ENCODE measurements around the gene JPH4.

The JPH4 gene

DNA sequence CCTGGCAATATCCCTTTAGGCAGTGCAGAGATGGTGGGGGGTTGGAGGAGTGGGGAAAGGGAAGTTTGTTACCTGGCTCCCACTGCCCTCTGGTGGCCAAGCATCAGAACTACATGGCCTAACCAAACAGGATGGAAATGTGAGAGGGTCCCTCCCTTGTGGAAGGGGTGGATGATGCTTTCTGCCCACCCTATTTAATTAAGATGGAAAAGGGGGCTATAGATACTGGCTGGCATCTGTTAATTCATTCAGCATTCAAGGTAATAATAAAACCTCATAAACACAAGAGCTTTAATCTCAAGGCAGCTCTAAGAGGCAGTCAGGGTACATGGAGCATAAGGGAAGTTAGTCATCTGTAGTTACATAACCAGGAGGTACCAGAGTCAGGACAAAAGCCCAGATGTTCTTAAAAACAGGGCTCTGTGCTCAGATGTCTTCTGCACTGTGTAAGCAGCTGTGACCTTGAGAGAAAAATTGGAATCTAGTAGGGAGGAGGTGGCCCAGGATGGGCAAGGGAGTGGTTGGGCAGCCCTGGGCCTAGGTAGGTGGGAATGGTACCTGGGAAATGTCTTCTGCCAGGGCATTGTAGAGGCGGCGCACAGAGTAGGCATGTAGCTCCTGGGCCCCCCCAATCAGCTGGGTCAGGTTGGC is 15.6 kb downstream of the JPH4 start:
- TF ChIP-seq, protein P1, sequence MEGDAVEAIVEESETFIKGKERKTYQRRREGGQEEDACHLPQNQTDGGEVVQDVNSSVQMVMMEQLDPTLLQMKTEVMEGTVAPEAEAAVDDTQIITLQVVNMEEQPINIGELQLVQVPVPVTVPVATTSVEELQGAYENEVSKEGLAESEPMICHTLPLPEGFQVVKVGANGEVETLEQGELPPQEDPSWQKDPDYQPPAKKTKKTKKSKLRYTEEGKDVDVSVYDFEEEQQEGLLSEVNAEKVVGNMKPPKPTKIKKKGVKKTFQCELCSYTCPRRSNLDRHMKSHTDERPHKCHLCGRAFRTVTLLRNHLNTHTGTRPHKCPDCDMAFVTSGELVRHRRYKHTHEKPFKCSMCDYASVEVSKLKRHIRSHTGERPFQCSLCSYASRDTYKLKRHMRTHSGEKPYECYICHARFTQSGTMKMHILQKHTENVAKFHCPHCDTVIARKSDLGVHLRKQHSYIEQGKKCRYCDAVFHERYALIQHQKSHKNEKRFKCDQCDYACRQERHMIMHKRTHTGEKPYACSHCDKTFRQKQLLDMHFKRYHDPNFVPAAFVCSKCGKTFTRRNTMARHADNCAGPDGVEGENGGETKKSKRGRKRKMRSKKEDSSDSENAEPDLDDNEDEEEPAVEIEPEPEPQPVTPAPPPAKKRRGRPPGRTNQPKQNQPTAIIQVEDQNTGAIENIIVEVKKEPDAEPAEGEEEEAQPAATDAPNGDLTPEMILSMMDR (IDR thresholded peaks at IDR 0.05; ENCODE audit: insufficient read depth, missing control alignments), result peak; percentile 85
- no peak for FAIRE-seq
- no peak for DNase-seq (ENCODE audit: insufficient read length, low spot score)

DNA sequence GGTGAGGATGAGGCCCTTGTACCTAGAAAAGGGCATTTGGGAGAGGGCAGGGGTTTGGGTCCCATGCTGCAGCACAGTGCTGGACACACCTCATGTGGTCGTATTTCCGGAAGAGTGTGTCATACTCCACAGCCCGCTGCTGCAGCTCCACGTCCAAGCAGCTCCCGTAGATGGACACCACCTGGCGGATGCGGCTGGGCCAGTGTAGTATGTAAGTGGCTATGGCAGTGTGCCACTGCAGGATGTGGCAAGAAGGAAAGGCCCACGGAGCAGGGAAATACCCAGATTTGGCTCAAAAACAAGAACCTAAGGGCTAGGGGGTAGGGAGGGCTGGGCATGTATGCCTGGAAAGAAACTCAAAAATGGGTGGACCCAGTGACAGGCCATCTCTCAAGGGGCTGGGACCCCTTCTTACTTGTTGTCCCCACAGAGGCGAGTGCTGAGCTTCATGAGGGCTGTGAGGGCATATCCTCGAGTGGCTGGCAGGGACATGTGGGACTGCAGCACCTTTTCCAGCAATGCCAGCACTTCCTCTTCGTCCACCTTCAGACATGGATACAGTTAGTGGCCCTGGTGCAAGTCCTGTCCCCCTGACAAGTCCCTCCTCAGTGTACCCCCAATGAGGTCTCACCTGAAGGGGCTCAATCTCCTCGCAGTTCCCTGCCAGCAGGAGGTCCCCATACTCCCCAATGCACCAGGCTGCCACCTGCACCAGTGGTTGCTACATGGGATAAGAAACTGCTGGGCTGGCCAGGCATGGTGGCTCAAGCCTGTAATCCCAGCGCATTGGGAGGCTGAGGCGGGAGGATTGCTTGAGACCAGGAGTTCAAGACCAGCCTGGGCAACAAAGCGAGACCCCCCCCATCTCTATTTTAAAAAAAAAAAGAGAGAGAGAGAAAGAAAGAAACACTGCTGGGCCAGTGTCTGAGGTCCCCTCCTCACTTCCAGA is 16.4 kb downstream of the JPH4 start:
- TF ChIP-seq, protein P1 (IDR thresholded peaks at IDR 0.05; ENCODE audit: insufficient read depth, missing control alignments), result no peak
- FAIRE-seq (no peak), DNase-seq (ENCODE audit: insufficient read length, low spot score) (no peak)

DNA sequence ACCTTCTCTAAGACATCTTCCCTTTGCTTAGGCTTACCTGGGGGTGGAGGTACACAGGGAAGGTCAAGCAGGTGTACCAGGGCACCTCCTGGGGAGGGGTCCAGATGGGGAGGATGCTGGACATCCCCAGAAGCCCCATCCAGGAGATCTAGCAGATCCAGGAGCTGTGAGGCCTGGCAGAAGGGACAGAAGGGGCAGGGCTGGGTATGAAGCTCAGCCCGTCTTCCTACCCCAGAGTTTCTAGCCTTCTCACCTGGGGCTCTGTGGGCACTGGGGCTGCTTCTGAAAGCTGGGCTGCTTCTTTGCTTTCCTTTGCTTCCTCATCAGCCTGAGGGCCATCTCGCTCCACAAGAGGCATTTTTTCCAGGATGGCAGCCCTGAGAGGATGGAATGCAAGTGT is 17.3 kb downstream of the JPH4 start:
- TF ChIP-seq, protein P1 (IDR thresholded peaks at IDR 0.05; ENCODE audit: insufficient read depth, missing control alignments), result no peak
- DNase-seq (ENCODE audit: insufficient read length, low spot score) (no peak), FAIRE-seq (no peak)

DNA sequence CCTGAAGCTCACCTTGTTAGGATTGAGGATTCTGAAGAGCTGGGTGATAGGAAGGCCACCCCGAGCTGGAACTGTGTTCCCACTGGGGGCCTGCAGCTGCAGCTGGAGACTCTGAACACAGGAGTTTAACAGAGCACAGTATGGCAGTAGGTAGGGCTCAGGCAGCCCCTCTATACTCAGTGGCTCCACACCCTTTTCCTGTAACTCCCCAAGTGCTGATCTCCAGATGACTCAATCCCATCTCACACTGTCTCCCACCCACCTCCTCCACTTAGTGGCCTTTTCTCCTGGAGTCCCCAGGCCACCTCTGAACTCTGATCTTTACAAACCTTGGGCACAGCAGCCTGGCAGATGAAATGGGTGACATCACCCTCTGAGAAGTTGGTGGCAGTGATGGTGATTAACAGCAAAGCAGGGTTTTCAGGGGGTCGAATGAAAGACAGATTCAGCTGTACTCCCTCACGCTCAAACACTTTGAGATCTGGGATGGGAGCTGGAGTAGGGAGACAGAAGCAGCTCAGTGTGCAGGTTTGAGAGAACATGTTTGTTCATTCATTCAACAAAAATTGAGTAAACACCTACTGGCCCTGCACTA is 18.6 kb downstream of the JPH4 start:
- TF ChIP-seq, protein P1 (IDR thresholded peaks at IDR 0.05; ENCODE audit: insufficient read depth, missing control alignments), result no peak
- DNase-seq (ENCODE audit: insufficient read length, low spot score), result no peak
- FAIRE-seq, result no peak

DNA sequence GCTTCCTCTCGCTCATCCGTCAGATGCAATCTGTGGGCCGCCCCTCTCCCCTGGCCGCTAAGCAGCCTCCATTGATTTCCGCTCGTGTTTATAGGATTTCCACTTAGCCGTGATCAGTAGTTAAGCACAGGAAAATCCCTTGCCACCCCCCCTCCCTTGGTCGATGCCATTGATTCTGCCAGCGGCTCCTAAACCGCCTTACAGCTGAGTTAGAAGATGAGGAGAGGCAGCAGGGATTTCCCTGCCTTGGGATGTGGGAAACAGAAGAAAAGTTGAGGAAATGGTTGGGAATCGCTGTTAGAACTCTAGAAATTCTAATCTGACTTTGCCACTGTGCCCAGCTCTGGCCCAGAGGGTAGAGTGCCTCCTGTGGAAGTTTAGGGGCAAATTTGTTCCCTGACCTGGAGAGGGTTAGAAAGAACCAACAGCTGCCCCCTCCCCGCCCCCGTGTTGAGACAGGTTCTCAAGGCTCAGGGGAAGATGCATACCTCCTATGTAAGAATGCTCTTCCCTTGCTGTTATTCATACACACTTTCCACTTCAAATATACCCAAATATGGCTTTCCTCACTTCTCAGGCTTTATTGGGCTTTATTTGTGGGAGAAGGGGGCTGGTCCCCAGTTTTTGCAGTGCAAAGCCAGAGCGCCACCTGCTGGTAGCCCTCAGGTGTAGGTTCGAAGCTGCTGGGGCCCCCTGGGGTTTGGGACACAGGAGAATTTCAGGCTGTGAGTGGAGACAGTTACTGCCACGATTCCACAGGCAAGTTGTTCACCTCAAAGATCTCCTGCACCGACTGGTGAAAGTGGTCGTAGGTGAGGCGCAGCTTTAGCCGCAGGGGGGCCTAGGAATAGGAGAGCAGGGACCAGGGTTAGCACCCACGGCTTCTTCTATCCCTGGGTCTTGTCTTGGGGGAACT is 19.3 kb downstream of the JPH4 start:
- no peak for FAIRE-seq
- no peak for DNase-seq (ENCODE audit: insufficient read length, low spot score)
- TF ChIP-seq, protein P1 (IDR thresholded peaks at IDR 0.05; ENCODE audit: insufficient read depth, missing control alignments), result peak; percentile 83

DNA sequence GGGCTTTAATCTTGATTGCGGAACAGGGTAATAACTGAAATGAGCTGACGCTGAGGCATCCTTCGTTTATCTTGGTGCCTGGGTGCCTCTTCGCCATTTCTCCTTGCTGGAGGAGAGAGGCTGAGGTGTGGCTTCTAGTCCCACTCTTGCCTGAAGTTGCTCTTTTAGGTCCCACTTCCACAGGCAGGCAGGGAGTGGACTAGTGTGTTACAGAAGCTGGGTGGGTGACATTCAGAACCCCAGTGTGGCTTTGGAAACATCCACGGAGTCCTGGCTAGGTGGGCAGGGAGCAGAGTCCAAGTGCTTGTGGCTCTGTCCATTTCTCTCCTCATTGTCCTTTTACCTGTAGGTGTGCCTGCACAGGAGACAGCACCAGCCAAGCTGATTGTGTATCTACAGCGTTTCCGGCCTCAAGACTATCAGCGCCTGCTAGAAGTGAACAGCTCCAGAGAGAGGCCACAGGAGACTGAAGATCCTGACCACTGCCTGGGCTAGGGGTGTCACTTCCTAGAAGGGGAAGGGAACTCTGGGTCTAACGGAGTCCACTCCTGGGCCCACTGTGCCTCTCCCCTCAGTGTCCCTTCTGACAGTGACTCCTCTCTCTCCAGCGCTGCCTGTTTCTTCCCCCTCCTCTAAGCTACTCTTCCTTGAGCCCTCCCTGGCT is 20.1 kb downstream of the JPH4 start:
- TF ChIP-seq, protein P1 (IDR thresholded peaks at IDR 0.05; ENCODE audit: insufficient read depth, missing control alignments), result no peak
- DNase-seq (ENCODE audit: insufficient read length, low spot score) (no peak), FAIRE-seq (no peak)
